ENCODE measurements around the gene GON7.
"Not testable (repeated sequence)": the region's sequence is repeated elsewhere in the genome, so short reads cannot be mapped to it uniquely, and the experiment has no call there.

- not testable (repeated sequence) for TF ChIP-seq CTCF, POLR2A (IDR thresholded peaks at IDR 0.05)
Measured at GRCh38 chr14:93158349-93158748, 48.5 kb downstream of the GON7 start.
